Bone marrow (tissue), 2 donors: ENCODE measurements around the gene NELFE.
"Not testable (repeated sequence)": the region's sequence is repeated elsewhere in the genome, so short reads cannot be mapped to it uniquely, and the experiment has no call there.

Source experiments
- DNase-seq, 2 donors: peaks; one replicate each; lab custom pipeline; 2025; lab: John Stamatoyannopoulos, UW

Gene NELFE

DNA sequence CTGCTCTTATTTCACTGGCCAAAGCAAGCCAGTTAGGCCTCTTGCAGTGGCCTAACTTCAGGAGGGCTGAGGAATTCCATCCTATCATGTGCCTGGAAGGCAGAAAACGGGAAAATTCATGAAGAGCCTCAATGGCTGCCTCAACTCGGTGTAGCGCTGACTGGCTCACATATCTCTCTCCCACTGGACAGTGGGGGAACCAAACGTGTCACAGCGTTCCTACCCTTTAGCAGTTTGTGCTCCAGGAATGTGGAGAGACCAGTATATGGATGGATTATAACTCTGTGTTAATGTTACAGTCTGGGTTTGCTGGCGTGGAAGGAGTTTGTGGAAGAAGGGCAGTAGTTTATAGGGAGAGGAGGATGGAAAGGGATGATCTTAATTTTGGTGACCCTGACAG lies 43.0 kb downstream of the NELFE start:
- no peak for DNase-seq

DNA sequence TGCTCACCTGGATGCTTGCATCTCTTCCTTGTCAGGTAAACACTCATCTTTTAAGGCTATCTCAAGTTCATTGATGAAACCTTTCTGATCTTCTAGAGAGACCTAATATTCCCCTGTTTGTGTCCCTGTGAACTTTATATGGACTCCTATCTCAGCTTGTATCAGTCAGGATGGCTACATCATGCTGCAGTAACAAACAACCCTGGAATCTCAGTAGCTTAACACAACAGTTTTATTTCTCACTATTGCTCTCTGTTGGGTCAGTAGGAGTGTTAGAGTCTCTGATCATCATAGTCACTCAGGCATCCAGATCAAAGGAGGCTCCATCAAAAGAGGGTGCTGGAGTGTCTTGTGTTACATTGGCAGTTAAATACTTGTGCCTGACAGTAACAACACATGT lies 43.4 kb downstream of the NELFE start:
- DNase-seq: no peak

DNA sequence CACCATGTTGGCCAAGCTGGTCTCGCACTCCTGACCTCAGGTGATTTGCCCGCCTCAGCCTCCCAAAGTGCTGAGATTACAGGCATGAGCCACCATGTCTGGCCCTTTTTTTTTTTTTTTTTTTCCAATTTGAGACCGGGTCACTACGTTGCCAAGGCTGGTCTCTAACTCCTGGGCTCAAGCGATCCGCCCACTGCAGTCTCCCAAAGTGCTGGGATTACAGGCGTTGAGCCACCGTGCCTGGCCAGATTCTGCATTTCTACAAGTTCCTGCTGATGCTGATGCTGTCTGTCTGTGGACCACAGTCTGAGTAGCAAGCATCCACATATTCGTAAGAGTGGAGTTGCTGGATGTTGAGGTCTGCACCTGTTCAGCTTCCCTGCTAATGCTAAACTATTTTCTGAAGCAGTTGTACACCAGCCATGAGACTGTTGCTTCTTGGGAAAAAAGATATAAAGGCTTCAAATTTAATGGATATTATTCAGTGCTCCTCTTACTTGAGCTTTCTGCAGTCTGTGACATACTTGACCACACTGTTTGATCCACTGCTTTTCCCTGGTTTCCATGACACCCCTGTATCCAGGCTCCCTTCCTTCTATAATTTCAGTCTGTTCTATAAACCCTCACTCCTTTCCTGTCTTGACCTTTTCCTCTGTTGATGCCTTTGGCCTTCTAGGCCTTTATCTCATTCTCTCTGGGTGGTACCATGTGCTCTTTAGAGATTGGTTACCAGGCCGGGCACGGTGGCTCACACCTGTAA lies 46.8 kb downstream of the NELFE start:
- DNase-seq: no peak

- not testable (repeated sequence) for DNase-seq
Observed at GRCh38 chr6:31909298-31909697, 49.5 kb downstream of the NELFE start.

GRCh38 chr6:31908791-31909190 lies 50.0 kb downstream of the NELFE start:
- DNase-seq: no peak

- DNase-seq: not testable (repeated sequence)
Observed at GRCh38 chr6:31908255-31908654, 50.5 kb downstream of the NELFE start.

DNA sequence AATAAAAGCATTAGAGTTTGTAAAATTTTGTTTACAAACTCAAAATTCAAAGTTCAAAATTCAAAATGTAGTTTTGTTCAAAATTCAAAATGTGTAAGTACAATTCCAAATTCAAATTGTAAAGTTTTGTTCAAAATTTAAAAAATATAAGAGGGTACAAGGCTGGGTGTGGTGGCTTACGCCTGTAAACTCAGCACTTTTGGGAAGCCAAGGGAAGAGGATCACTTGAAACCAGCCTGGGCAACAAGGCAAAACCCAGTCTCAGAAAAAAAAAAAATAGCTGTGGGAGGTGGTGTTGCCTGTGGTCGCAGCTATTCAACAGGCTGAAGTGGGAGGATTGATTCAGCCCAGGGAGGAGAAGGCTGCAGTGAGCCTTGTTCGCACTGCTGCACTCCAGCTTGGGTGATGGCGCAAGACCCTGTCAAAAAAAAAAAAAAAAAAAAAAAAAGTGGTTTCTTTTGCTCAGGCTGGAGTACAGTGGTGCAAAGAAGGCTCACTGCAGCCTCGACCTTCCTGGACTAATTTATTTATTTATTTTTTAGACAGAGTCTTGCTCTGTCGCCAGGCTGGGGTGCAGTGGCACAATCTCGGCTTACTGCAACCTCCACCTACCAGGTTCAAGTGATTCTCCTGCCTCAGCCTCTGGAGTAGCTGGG lies 51.5 kb downstream of the NELFE start:
- peak in 1 of 2 donors; percentile 64 for DNase-seq

- DNase-seq: not testable (repeated sequence)
Observed at GRCh38 chr6:31906727-31907126, 52.0 kb downstream of the NELFE start.

DNA sequence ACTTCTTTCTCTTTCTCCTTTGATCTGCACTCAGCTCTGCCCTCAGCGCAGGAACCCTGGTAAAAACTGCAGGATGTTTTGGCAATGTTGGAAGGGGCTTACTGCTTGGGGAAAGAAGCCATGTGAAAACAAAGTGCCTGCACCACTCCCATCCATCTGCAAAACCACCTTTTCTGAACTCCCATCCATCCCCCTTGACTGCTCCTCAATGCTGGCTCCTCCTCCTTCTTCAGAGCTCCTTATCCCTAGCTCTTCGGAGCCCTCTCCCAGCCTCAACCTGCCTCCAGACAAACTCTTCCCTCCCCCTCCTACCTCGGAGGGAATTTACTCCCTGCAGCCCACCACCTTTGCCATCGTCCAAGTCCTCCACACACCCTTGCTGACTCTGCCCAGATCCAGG lies 52.6 kb downstream of the NELFE start:
- DNase-seq: no peak

DNA sequence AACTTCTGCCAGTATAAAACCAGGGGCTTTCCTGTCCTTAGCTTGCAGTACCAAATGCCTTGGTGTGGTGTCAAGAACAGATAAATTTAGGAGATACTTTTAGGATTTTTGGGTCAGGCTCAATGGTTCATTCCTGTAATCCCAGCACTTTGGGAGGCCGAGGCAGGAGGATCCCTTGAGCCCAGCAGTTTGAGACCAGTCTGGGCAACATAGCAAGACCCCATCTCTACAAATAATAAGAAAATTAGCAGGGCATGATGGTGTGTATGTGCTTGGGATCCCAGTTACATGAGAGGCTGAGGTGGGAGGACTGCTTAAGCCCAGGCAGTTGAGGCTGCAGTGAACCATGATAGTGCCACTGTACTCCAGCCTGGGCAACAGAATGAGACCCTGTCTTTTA lies 53.7 kb downstream of the NELFE start:
- no peak for DNase-seq

- DNase-seq: no peak
Observed at GRCh38 chr6:31903957-31904356, 54.8 kb downstream of the NELFE start.
